ENCODE measurements around the gene BEST3. TPM values are rescaled to one million over a fixed set of nuclear protein-coding genes. Genes with fewer than 3 reads are reported as not detected.
"Not testable (repeated sequence)": the region's sequence is repeated elsewhere in the genome, so short reads cannot be mapped to it uniquely, and the experiment has no call there.

The BEST3 gene
- total RNA-seq, 1 donor from 2014 or later: 72.2 TPM

GRCh38 chr12:69688021-69688420 is 11.1 kb downstream of the BEST3 start:
- DNase-seq: no peak

GRCh38 chr12:69687390-69687789 is 11.7 kb downstream of the BEST3 start:
- no peak for DNase-seq

- DNase-seq: no peak
Measured at GRCh38 chr12:69686731-69687130, 12.4 kb downstream of the BEST3 start.

GRCh38 chr12:69685810-69686209 is 13.3 kb downstream of the BEST3 start:
- DNase-seq: peak; percentile 65

GRCh38 chr12:69684466-69684865 is 14.6 kb downstream of the BEST3 start:
- peak; percentile 60 for DNase-seq

- DNase-seq: no peak
Measured at GRCh38 chr12:69682110-69682755, 16.9 kb downstream of the BEST3 start.

- no peak for DNase-seq
Measured at GRCh38 chr12:69679119-69679518, 20.0 kb downstream of the BEST3 start.

GRCh38 chr12:69676257-69677012 is 22.7 kb downstream of the BEST3 start:
- no peak for DNase-seq

- no peak for DNase-seq
Measured at GRCh38 chr12:69672195-69672594, 26.9 kb downstream of the BEST3 start.

GRCh38 chr12:69671597-69671996 is 27.5 kb downstream of the BEST3 start:
- no peak for DNase-seq

- DNase-seq: no peak
Measured at GRCh38 chr12:69666798-69667197, 32.3 kb downstream of the BEST3 start.

- DNase-seq: not testable (repeated sequence)
Measured at GRCh38 chr12:69664930-69665377, 34.1 kb downstream of the BEST3 start.

- no peak for DNase-seq
Measured at GRCh38 chr12:69663726-69664125, 35.4 kb downstream of the BEST3 start.

- no peak for DNase-seq
Measured at GRCh38 chr12:69662764-69663163, 36.3 kb downstream of the BEST3 start.

GRCh38 chr12:69661386-69661785 is 37.7 kb downstream of the BEST3 start:
- DNase-seq: no peak

- DNase-seq: no peak
Measured at GRCh38 chr12:69660164-69660863, 38.8 kb downstream of the BEST3 start.

GRCh38 chr12:69658203-69658602 is 40.9 kb downstream of the BEST3 start:
- DNase-seq: no peak

GRCh38 chr12:69657376-69658137 is 41.5 kb downstream of the BEST3 start:
- peak; percentile 37 for DNase-seq

GRCh38 chr12:69655616-69656340 is 43.3 kb downstream of the BEST3 start:
- DNase-seq: peak; percentile 40

GRCh38 chr12:69653703-69654102 is 45.4 kb downstream of the BEST3 start:
- DNase-seq: no peak

GRCh38 chr12:69651922-69652321 is 47.2 kb downstream of the BEST3 start:
- no peak for DNase-seq

GRCh38 chr12:69649529-69649928 is 49.6 kb downstream of the BEST3 start:
- DNase-seq: no peak

Measured in tongue (tissue), 2 donors.